GM12874 (cell line): ENCODE measurements around the gene MICAL3.

Source experiments
- CTCF ChIP-seq: IDR thresholded peaks from 2 replicates; pipeline ENCODE4 v1.5.1; 2011; ENCODE audit warnings: low read depth, mild to moderate bottlenecking, control low read depth, low read length, moderate library complexity; ENCODE audit not compliant: insufficient read depth

Gene MICAL3

GRCh38 chr22:17882162-17882561 lies 142.2 kb downstream of the MICAL3 start:
- no peak for TF ChIP-seq CTCF

- TF ChIP-seq CTCF = no peak
Observed at GRCh38 chr22:17881366-17881765, 143.0 kb downstream of the MICAL3 start.

- TF ChIP-seq CTCF = no peak
Observed at GRCh38 chr22:17880468-17880867, 143.9 kb downstream of the MICAL3 start.

GRCh38 chr22:17880020-17880419 lies 144.3 kb downstream of the MICAL3 start:
- no peak for TF ChIP-seq CTCF

GRCh38 chr22:17878941-17879340 lies 145.4 kb downstream of the MICAL3 start:
- TF ChIP-seq CTCF = no peak

- TF ChIP-seq CTCF = no peak
Observed at GRCh38 chr22:17878186-17878694, 146.1 kb downstream of the MICAL3 start.

GRCh38 chr22:17876306-17876831 lies 148.0 kb downstream of the MICAL3 start:
- TF ChIP-seq CTCF = no peak
